Upper lobe of right lung (tissue), 1 donor: Measurements from ENCODE around the gene EPAS1. TPM values are rescaled to one million over a fixed set of nuclear protein-coding genes. Genes with fewer than 3 reads are reported as not detected.
"Not testable (repeated sequence)": the region's sequence is repeated elsewhere in the genome, so short reads cannot be mapped to it uniquely, and the experiment has no call there.

Experiments used
- ATAC-seq: fragments of 200-7000 bp; cut with Tn5 transposase; one replicate; pipeline ENCODE4 v1.9.1; 2020; ENCODE audit warnings: mild to moderate bottlenecking, moderate library complexity
- DNase-seq: peaks from one replicate; pipeline ENCODE4 v3.0.0-alpha.2; 2020
- H3K27ac ChIP-seq: fragments of 200-600 bp; one replicate; pipeline ENCODE4 v1.8.0; 2022
- H3K27me3 ChIP-seq: fragments of 200-600 bp; one replicate; pipeline ENCODE4 v1.8.0; 2022; ENCODE audit warnings: mild to moderate bottlenecking
- H3K36me3 ChIP-seq: fragments of 200-600 bp; one replicate; pipeline ENCODE4 v1.8.0; 2022
- H3K4me1 ChIP-seq: fragments of 200-600 bp; one replicate; pipeline ENCODE4 v1.8.0; 2022
- H3K4me3 ChIP-seq: fragments of 200-600 bp; one replicate; pipeline ENCODE4 v1.8.0; 2022; ENCODE audit warnings: mild to moderate bottlenecking
- H3K9me3 ChIP-seq: fragments of 200-600 bp; one replicate; pipeline ENCODE4 v1.8.0; 2022
- CTCF ChIP-seq: fragments of 200-600 bp; IDR thresholded peaks from one replicate; pipeline ENCODE4 v1.8.0; 2022; ENCODE audit warnings: antibody characterized with exemption
- intact Hi-C: fragments of 100-400 bp; cut with DNase I; formaldehyde crosslinking; loops from one replicate; pipeline ENCODE4 v1.11.0; 2022
- total RNA-seq: library from RNA; stranded (reverse); fragmentation: NEBNext Ultra II Directional; extraction: Animal tissue kit (Norgen Biotek cat#: 25700); gene quantifications from one replicate; pipeline ENCODE4 v1.2.1, GENCODE V29; 2021
- donor health status: DM: no; HTN: yes; CAD: no; lungs with severe emphysema.

Gene EPAS1
- total RNA-seq, 1 donor from 2014 or later = 1,593 TPM

DNA sequence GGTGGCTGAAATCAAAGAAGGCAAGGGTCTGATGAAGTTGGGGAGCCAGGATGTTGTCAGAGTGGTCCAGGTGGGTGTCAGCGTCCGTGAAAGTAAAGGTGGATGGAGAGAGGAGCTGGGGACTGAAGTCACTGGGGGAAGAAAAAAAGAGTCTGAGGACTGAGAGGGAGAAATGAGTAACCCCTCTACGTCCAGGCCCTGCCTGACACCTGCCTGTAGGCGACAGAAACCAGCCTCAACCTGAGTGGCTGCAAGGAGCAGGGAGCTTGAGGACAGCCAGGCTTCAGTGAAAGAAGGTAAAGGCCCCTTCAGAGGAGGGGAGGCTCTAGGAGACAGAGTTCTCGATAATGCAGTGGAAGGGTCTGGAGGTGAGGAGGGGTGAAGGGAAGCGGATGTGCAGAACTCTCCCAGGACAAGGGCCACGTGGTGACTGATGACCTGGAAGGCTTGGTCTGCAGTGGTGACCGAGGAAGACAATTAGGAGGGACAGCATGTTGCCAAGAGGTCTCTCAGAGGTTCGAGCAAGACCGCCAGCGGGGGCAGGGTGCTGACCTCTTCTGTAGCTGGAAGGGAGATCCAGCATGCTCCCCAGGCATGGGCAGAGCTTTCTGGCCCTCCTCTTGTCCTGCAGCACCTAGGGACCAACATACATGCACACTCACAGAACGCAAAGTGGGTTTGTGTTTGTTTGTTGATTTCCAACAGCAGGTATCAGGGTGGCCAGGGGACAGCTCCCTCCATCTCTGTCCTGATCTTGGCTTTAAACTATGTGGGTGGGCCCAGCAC, 95.5 kb downstream of the EPAS1 start:
- H3K27ac ChIP-seq = no peak overlapping the region
- H3K4me1 ChIP-seq = peaks cover 2% of the 10 kb centered on the region
- TF ChIP-seq CTCF = no peak
- H3K4me3 ChIP-seq = no peak overlapping the region
- H3K9me3 ChIP-seq = no peaks in the 10 kb centered on the region
- H3K36me3 ChIP-seq = peaks cover 9% of the 10 kb centered on the region
- DNase-seq (no peak), ATAC-seq (no peak)
- H3K27me3 ChIP-seq = no peaks in the 10 kb centered on the region
- intact Hi-C loops = no loop called here

DNA sequence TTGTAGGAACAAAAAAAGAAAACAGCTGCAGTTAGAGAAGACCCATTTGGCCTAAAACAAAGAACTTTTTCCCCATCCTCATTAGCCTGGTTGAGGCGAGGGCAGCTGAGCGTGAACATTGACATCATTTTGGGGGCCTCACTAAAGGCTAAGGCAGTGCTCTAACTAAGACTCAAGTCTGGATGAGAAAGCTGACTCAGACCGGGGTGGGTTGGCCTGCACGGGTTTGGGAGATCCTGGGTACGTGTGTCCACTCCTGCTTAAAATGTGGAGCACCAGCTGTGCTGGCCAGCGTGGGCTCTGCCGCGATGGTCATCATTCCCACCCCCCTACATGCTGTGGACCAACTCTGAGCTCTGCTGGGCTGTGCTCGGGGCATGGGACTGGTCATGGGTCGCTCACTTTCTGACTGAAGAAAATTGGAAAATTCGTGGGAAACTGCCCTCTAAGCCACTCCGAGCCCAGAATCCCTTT, 96.2 kb downstream of the EPAS1 start:
- no peak for DNase-seq

GRCh38 chr2:46393865-46394264, 96.7 kb downstream of the EPAS1 start:
- intact Hi-C loops = no loop called here
- ATAC-seq = no peak
- Histone ChIP-seq H3K36me3 (no peaks in the 10 kb centered on the region), H3K4me1 (no peaks in the 10 kb centered on the region), H3K9me3 (no peaks in the 10 kb centered on the region), H3K27me3 (no peaks in the 10 kb centered on the region), H3K4me3 (no peak overlapping the region), H3K27ac (no peak overlapping the region)
- no peak for DNase-seq
- no peak for TF ChIP-seq CTCF

More for the DNA sequence above, 96.2 kb downstream of the EPAS1 start:
- no peak for TF ChIP-seq CTCF
- Histone ChIP-seq H3K27me3 (no peaks in the 10 kb centered on the region), H3K9me3 (no peaks in the 10 kb centered on the region), H3K4me3 (no peak overlapping the region), H3K36me3 (peaks cover 3% of the 10 kb centered on the region), H3K4me1 (peaks cover 2% of the 10 kb centered on the region), H3K27ac (no peak overlapping the region)
- ATAC-seq = no peak
- intact Hi-C loops = no loop called here

- Histone ChIP-seq H3K4me3 (no peak overlapping the region), H3K36me3 (no peaks in the 10 kb centered on the region), H3K9me3 (no peaks in the 10 kb centered on the region), H3K27me3 (no peaks in the 10 kb centered on the region), H3K27ac (no peak overlapping the region), H3K4me1 (no peaks in the 10 kb centered on the region)
- DNase-seq = no peak
- ATAC-seq = no peak
- no peak for TF ChIP-seq CTCF
- intact Hi-C loops = no loop called here
Observed at GRCh38 chr2:46394649-46395510, 97.7 kb downstream of the EPAS1 start.

- not testable (repeated sequence) for H3K4me1 ChIP-seq, ATAC-seq
Observed at GRCh38 chr2:46395730-46396129, 98.5 kb downstream of the EPAS1 start.

DNA sequence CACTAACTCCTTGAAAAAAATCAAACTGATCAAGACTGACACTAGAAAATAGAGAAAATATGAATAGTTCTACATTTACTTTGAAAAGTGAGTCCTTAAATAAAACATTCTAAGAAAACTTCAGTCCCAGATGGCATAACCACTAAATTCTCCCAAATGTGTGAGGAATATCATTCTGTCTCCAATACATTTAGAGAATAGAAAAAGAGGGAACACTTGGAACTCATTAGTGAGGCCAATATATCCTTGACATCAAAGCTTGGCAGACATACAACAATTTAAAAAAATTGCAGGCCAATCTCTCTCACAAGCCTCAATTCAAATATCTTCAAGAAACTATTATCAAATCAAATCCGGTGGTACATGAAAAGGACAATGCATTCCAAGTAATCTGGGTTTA, 102.8 kb downstream of the EPAS1 start:
- Histone ChIP-seq H3K27ac (no peak overlapping the region), H3K27me3 (no peaks in the 10 kb centered on the region), H3K4me3 (no peak overlapping the region), H3K9me3 (no peaks in the 10 kb centered on the region), H3K36me3 (no peaks in the 10 kb centered on the region), H3K4me1 (no peaks in the 10 kb centered on the region)
- intact Hi-C loops = no loop called here
- DNase-seq (no peak), ATAC-seq (no peak)
- TF ChIP-seq CTCF = no peak

More at GRCh38 chr2:46395730-46396129, 98.5 kb downstream of the EPAS1 start:
- intact Hi-C loops, H3K27ac ChIP-seq, H3K36me3 ChIP-seq, H3K4me3 ChIP-seq, DNase-seq, H3K9me3 ChIP-seq, H3K27me3 ChIP-seq: not testable (repeated sequence)
